ENCODE data around the gene AKAP3.

GRCh38 chr12:4607056-4607455, 41.8 kb downstream of the AKAP3 start:
- TF ChIP-seq PATZ1 (CRISPR knock-in tag; IDR thresholded peaks at IDR 0.05; ENCODE audit: borderline replicate concordance) (no peak), TOX (CRISPR knock-in tag; IDR thresholded peaks at IDR 0.05; ENCODE audit: borderline replicate concordance) (no peak), ZNF565 (CRISPR knock-in tag; conservative IDR thresholded peaks at IDR 0.05; ENCODE audit: low read depth) (no peak), ZFP3 (CRISPR knock-in tag; IDR thresholded peaks at IDR 0.05) (no peak), ESRRG (CRISPR knock-in tag; IDR thresholded peaks at IDR 0.05) (no peak)
